Measurements from ENCODE around the gene PRDM13.

GRCh38 chr6:99607416-99608036 lies 893 bp downstream of the PRDM13 start:
- TF ChIP-seq JUNB (IDR thresholded peaks at IDR 0.05) (no peak), ZSCAN20 (CRISPR knock-in tag; IDR thresholded peaks at IDR 0.05) (no peak)
- TF ChIP-seq, protein P1, sequence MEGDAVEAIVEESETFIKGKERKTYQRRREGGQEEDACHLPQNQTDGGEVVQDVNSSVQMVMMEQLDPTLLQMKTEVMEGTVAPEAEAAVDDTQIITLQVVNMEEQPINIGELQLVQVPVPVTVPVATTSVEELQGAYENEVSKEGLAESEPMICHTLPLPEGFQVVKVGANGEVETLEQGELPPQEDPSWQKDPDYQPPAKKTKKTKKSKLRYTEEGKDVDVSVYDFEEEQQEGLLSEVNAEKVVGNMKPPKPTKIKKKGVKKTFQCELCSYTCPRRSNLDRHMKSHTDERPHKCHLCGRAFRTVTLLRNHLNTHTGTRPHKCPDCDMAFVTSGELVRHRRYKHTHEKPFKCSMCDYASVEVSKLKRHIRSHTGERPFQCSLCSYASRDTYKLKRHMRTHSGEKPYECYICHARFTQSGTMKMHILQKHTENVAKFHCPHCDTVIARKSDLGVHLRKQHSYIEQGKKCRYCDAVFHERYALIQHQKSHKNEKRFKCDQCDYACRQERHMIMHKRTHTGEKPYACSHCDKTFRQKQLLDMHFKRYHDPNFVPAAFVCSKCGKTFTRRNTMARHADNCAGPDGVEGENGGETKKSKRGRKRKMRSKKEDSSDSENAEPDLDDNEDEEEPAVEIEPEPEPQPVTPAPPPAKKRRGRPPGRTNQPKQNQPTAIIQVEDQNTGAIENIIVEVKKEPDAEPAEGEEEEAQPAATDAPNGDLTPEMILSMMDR (IDR thresholded peaks at IDR 0.05) = no peak

Data from A549 (cell line).